GM12873 (cell line): ENCODE measurements around the gene ZNF90.

Source experiments
- TF ChIP-seq, protein P1 (sequence below): IDR thresholded peaks from 2 replicates; pipeline ENCODE4 v1.5.1; 2012; ENCODE audit warnings: low read depth, mild to moderate bottlenecking, moderate library complexity, low read length, control low read depth; ENCODE audit not compliant: insufficient read depth; ENCODE audit errors: missing control alignments

Gene ZNF90

DNA sequence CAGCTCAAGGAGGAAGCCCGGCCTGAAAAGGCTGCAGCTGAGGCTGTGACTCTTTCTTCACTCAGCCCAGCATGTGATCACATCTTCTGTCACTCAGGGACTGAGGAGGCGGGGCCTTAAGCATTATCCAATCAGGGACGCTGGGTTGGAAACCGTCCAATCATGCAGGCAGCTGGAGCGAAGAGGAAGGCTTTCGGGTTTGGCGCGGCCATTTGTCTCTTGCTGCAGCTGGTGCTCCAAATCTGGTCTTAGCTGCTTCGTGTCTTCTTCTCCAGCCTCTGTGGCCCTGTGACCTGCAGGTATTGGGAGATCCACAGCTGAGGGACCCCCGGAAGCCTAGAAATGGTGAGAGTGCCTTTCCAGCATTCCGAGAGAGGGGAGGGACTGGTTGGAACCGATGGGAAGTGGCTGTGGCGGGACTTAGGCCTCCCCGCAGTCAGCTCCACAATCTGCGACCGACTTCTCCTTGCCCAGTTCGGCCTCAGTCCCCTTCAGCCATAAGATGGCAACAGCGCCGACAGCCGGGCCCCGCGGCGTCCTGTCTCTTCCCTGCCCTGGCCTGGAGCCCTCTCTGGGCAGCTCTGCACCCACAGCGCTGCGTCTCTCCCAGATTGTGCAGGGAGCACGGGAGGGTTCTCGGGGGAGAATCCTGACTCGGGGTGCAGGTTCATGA, at the start of gene ZNF90:
TSS of gene ZNF90 (plus strand) at position 210 of the 673 bp plus-strand sequence. CDS start at position 343, 133 bp downstream.
- TF ChIP-seq, protein P1, sequence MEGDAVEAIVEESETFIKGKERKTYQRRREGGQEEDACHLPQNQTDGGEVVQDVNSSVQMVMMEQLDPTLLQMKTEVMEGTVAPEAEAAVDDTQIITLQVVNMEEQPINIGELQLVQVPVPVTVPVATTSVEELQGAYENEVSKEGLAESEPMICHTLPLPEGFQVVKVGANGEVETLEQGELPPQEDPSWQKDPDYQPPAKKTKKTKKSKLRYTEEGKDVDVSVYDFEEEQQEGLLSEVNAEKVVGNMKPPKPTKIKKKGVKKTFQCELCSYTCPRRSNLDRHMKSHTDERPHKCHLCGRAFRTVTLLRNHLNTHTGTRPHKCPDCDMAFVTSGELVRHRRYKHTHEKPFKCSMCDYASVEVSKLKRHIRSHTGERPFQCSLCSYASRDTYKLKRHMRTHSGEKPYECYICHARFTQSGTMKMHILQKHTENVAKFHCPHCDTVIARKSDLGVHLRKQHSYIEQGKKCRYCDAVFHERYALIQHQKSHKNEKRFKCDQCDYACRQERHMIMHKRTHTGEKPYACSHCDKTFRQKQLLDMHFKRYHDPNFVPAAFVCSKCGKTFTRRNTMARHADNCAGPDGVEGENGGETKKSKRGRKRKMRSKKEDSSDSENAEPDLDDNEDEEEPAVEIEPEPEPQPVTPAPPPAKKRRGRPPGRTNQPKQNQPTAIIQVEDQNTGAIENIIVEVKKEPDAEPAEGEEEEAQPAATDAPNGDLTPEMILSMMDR = peak; percentile 9

GRCh38 chr19:20028611-20029010, 49.2 kb upstream of the ZNF90 start:
- TF ChIP-seq, protein P1 = no peak

- TF ChIP-seq, protein P1 = no peak
Measured at GRCh38 chr19:20035935-20036334, 41.9 kb upstream of the ZNF90 start.

DNA sequence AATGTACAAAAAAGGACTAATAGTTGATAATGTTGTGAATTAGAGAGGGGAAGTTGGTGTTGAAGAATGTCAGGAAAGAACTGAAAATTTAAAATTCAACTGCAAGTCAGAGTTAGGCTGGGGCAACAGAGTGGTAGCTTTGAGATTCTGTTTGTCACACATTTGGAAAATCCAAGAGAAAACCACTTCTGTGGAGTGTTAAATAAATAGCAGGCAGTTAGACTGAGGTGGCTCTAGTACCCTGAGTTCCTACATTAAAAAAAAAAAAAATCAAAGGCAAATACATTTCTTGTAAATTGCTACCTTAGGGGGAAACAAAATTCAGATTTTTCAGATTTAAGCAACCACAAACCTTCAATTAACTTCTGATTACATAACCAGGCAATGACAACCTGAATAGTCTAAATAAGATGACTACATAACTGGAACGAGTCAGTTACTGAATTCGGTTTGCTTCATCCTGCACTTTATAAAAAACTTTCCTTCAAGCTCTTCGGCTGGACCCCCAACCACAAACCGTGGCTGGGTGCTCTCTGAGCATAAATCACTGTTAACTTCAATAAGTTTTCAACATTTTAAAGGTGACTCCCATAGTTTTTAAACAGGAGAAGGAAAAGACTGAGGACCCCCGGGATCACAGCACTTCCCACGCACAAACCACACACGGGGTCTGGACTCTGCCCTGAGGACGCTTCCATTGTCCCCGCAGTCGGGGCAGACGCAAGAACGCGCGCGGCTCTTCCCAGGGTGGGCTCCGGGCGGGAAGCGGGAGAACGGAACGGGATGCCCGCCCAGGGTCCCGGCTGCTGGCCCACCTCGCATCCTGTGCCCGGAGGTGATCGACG, 39.2 kb upstream of the ZNF90 start:
- TF ChIP-seq, protein P1 = no peak

DNA sequence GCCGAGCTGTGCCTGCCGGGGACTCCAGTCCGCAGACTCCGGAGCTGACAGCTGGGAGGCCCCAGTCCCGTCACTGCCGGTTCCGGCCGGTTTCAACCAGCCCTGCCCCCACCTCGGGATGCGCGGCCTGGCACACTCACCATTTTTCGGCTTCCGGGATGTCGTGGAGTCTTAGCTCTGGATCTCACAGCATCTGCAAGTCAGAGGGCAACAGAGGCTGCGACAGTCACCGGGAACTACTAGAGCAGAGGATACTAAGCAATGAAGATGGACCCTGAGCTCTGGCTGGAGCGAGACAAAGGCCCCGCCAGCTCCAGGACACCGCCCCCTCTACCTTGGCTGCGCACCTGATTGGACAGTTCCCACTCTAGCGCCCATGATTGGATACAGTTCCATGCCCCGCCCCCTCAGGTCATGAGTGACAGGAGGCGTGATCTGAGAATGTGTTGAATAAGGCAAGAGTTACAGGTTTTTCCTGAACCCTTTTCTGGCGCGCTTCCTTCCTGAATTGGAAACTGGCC, 38.5 kb upstream of the ZNF90 start, which contains the start of gene ZNF682:
TSS of gene ZNF682 (minus strand) at position 303 of the 521 bp plus-strand sequence. CDS start at position 143, 160 bp downstream.
- TF ChIP-seq, protein P1 = no peak

GRCh38 chr19:20044663-20045062, 33.1 kb upstream of the ZNF90 start:
- TF ChIP-seq, protein P1 = no peak
